ENCODE results near the gene ITSN1. TPM values are rescaled to one million over a fixed set of nuclear protein-coding genes. Genes with fewer than 3 reads are reported as not detected.
"Not testable (repeated sequence)": the region's sequence is repeated elsewhere in the genome, so short reads cannot be mapped to it uniquely, and the experiment has no call there.

Gene ITSN1
- total RNA-seq, 1 donor from 2014 or later, result 68.2 TPM

- DNase-seq (ENCODE audit: low spot score), result no peak
These were observed 273.9 kb downstream of the ITSN1 start for GRCh38 chr21:33916200-33916567.

GRCh38 chr21:33917421-33917820 is 275.1 kb downstream of the ITSN1 start:
- Mint-ChIP-seq H3K27ac (ENCODE audit: unreplicated experiment) (no peak overlapping the region), H3K9me3 (ENCODE audit: unreplicated experiment) (no peaks in the 10 kb centered on the region), H3K4me1 (ENCODE audit: unreplicated experiment) (peaks cover 14% of the 10 kb centered on the region), H3K4me3 (ENCODE audit: unreplicated experiment) (no peak overlapping the region), H3K27me3 (ENCODE audit: unreplicated experiment) (no peaks in the 10 kb centered on the region), H3K36me3 (ENCODE audit: low read depth, unreplicated experiment) (peaks cover 3% of the 10 kb centered on the region)
- TF ChIP-seq CTCF (IDR thresholded peaks at IDR 0.05; ENCODE audit: unreplicated experiment), result no peak
- no peak for DNase-seq (ENCODE audit: low spot score)

More at GRCh38 chr21:33916200-33916567, 273.9 kb downstream of the ITSN1 start:
- Mint-ChIP-seq H3K27ac (ENCODE audit: unreplicated experiment) (peak overlapping the region; percentile 84), H3K36me3 (ENCODE audit: low read depth, unreplicated experiment) (peaks cover 3% of the 10 kb centered on the region), H3K9me3 (ENCODE audit: unreplicated experiment) (no peaks in the 10 kb centered on the region), H3K4me3 (ENCODE audit: unreplicated experiment) (peak overlapping the region; percentile 97), H3K4me1 (ENCODE audit: unreplicated experiment) (peaks cover 14% of the 10 kb centered on the region), H3K27me3 (ENCODE audit: unreplicated experiment) (no peaks in the 10 kb centered on the region)
- no peak for TF ChIP-seq CTCF (IDR thresholded peaks at IDR 0.05; ENCODE audit: unreplicated experiment)

- TF ChIP-seq CTCF (IDR thresholded peaks at IDR 0.05; ENCODE audit: unreplicated experiment), result peak; percentile 93
- Mint-ChIP-seq H3K27me3 (ENCODE audit: unreplicated experiment) (peaks cover 1% of the 10 kb centered on the region), H3K9me3 (ENCODE audit: unreplicated experiment) (no peaks in the 10 kb centered on the region), H3K4me1 (ENCODE audit: unreplicated experiment) (no peaks in the 10 kb centered on the region), H3K27ac (ENCODE audit: unreplicated experiment) (no peak overlapping the region), H3K36me3 (ENCODE audit: low read depth, unreplicated experiment) (no peaks in the 10 kb centered on the region), H3K4me3 (ENCODE audit: unreplicated experiment) (no peak overlapping the region)
- peak; percentile 89 for DNase-seq (ENCODE audit: low spot score)
These were observed 281.9 kb downstream of the ITSN1 start for GRCh38 chr21:33924079-33924765.

- H3K27ac Mint-ChIP-seq (ENCODE audit: unreplicated experiment), result no peak overlapping the region
These were observed 282.4 kb downstream of the ITSN1 start for GRCh38 chr21:33924766-33925100.

GRCh38 chr21:33926248-33926647 is 283.9 kb downstream of the ITSN1 start:
- not testable (repeated sequence) for H3K27me3 Mint-ChIP-seq (ENCODE audit: unreplicated experiment); DNase-seq (ENCODE audit: low spot score); H3K9me3 Mint-ChIP-seq (ENCODE audit: unreplicated experiment)

More at GRCh38 chr21:33924766-33925100, 282.4 kb downstream of the ITSN1 start:
- DNase-seq (ENCODE audit: low spot score), result no peak
- Mint-ChIP-seq H3K27me3 (ENCODE audit: unreplicated experiment) (peaks cover 1% of the 10 kb centered on the region), H3K9me3 (ENCODE audit: unreplicated experiment) (no peaks in the 10 kb centered on the region), H3K4me3 (ENCODE audit: unreplicated experiment) (no peak overlapping the region), H3K4me1 (ENCODE audit: unreplicated experiment) (no peaks in the 10 kb centered on the region), H3K36me3 (ENCODE audit: low read depth, unreplicated experiment) (no peaks in the 10 kb centered on the region)
- no peak for TF ChIP-seq CTCF (IDR thresholded peaks at IDR 0.05; ENCODE audit: unreplicated experiment)

GRCh38 chr21:33931052-33931798 is 288.9 kb downstream of the ITSN1 start:
- H3K36me3 Mint-ChIP-seq (ENCODE audit: low read depth, unreplicated experiment); DNase-seq (ENCODE audit: low spot score); H3K9me3 Mint-ChIP-seq (ENCODE audit: unreplicated experiment); H3K4me1 Mint-ChIP-seq (ENCODE audit: unreplicated experiment); H3K27me3 Mint-ChIP-seq (ENCODE audit: unreplicated experiment): not testable (repeated sequence)
- Mint-ChIP-seq H3K27ac (ENCODE audit: unreplicated experiment) (peak overlapping the region; percentile 84), H3K4me3 (ENCODE audit: unreplicated experiment) (peak overlapping the region; percentile 85)

More at GRCh38 chr21:33926248-33926647, 283.9 kb downstream of the ITSN1 start:
- H3K4me1 Mint-ChIP-seq (ENCODE audit: unreplicated experiment); H3K27ac Mint-ChIP-seq (ENCODE audit: unreplicated experiment); H3K4me3 Mint-ChIP-seq (ENCODE audit: unreplicated experiment); H3K36me3 Mint-ChIP-seq (ENCODE audit: low read depth, unreplicated experiment): not testable (repeated sequence)
